Brain microvascular endothelial cell (primary cell): ENCODE results near the gene GLS2.
"Not testable (repeated sequence)": the region's sequence is repeated elsewhere in the genome, so short reads cannot be mapped to it uniquely, and the experiment has no call there.

Source experiments
- DNase-seq: peaks from one replicate; pipeline ENCODE4 v3.0.0-alpha.2; 2020
- H3K27ac ChIP-seq: fragments of 250-450 bp; sonication (Bioruptor Pico); 2 replicates; pipeline ENCODE4 v1.5.1; 2020; ENCODE audit warnings: mild to moderate bottlenecking, moderate library complexity
- H3K27me3 ChIP-seq: fragments of 250-450 bp; sonication (Bioruptor Pico); replicated peaks from 2 replicates; pipeline ENCODE4 v1.5.1; 2020; ENCODE audit warnings: mild to moderate bottlenecking
- H3K36me3 ChIP-seq: fragments of 250-450 bp; sonication (Bioruptor Pico); replicated peaks from 2 replicates; pipeline ENCODE4 v1.5.1; 2020; ENCODE audit warnings: mild to moderate bottlenecking
- H3K4me3 ChIP-seq: 2 replicates; pipeline ENCODE4 v1.5.1; 2011; ENCODE audit warnings: low read depth, mild to moderate bottlenecking, control low read depth, low read length, moderate library complexity
- in situ Hi-C: cut with HindIII; loops from 2 replicates; pipeline ENCODE4 v1.10.0; 2017; ENCODE audit warnings: low sequenced_read_pairs, low pct_ligation_motif_present
- TF ChIP-seq, protein P1 (sequence below): IDR thresholded peaks from 2 replicates; pipeline ENCODE4 v1.5.1; 2011; ENCODE audit warnings: low read depth, mild to moderate bottlenecking, moderate library complexity, low read length, control low read depth, inconsistent platforms; ENCODE audit errors: missing control alignments

GLS2 gene

DNA sequence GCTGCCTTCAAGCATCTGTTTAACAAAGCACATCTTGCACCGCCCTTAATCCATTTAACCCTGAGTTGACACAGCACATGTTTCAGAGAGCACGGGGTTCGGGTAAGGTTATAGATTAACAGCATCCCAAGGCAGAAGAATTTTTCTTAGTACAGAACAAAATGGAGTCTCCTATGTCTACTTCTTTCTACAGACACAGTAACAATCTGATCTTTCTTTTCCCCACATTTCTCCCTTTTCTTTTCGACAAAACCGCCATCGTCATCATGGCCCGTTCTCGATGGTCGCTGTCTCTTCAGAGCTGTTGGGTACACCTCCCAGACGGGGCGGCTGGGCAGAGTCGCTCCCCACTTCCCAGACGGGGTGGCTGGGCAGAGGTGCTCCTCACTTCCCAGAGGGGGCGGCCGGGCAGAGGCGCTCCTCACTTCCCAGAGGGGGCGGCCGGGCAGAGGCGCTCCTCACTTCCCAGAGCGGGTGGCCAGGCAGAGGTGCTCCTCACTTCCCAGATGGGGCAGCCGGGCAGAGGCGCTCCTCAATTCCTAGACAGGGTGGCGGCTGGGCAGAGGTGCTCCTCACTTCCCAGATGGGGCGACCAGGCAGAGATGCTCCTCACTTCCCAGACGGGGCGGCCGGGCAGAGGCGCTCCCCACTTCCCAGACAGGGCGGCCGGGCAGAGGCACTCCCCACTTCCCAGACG, 5.6 kb upstream of the GLS2 start:
- in situ Hi-C loops, H3K27ac ChIP-seq, H3K36me3 ChIP-seq, H3K4me3 ChIP-seq, DNase-seq: not testable (repeated sequence)
- peaks cover 14% of the 10 kb centered on the region for H3K27me3 ChIP-seq

DNA sequence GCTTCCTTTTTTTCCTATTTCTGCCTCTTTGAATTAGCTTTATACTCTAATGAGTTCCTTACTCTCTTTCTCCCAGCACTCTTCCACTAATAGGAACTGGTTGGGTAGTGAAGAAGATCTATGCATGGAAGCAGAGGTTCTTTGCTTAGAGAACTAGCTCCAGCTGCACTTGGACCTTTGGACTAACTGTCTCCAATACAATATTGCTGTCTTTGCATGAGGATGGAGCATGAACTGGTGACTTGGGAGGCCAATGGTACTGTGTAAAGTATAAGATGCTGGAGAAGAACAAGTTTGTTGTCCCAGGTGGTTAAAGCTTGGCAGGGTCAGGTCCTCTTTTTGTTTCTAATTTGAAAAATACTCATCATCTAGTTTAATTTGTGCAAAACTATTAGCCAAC, 2.4 kb upstream of the GLS2 start:
- Histone ChIP-seq H3K36me3 (no peaks in the 10 kb centered on the region), H3K27me3 (peaks cover 23% of the 10 kb centered on the region), H3K27ac (no peak overlapping the region), H3K4me3 (no peak overlapping the region)
- TF ChIP-seq, protein P1, sequence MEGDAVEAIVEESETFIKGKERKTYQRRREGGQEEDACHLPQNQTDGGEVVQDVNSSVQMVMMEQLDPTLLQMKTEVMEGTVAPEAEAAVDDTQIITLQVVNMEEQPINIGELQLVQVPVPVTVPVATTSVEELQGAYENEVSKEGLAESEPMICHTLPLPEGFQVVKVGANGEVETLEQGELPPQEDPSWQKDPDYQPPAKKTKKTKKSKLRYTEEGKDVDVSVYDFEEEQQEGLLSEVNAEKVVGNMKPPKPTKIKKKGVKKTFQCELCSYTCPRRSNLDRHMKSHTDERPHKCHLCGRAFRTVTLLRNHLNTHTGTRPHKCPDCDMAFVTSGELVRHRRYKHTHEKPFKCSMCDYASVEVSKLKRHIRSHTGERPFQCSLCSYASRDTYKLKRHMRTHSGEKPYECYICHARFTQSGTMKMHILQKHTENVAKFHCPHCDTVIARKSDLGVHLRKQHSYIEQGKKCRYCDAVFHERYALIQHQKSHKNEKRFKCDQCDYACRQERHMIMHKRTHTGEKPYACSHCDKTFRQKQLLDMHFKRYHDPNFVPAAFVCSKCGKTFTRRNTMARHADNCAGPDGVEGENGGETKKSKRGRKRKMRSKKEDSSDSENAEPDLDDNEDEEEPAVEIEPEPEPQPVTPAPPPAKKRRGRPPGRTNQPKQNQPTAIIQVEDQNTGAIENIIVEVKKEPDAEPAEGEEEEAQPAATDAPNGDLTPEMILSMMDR = no peak
- no peak for DNase-seq
- in situ Hi-C loops = no loop called here

DNA sequence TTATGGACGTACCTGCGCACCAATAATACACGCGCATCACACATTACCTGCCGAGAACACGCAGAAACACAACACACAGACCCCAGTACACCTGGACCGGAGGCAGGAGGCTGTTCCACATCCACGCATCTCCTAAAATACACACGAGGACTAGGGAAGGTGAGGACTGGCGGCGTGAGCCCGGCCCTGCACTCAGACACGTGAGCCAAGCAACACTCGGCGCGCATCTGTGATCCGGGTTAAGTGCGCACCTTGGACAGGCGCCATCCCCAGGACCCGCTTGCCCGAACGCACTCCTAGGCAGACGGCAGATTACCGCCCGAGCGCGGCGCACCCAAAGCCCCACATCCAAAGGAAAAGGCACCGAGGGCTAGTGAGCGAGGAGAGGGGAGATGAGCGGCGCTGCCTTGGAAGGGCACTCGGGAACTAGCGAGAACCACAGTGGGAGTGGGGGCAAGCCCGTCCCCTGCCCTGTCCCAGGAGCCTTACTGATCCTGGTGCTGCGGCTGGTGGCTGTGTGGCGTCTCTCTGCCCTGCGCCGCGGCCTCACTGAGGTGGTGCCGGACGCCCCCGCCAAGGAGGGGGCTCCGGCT, 417 bp downstream of the GLS2 start:
- TF ChIP-seq, protein P1 = no peak
- in situ Hi-C loops = no loop called here
- H3K27ac ChIP-seq = no peak overlapping the region
- H3K4me3 ChIP-seq = peak overlapping the region; percentile 46
- no peak for DNase-seq
- no peaks in the 10 kb centered on the region for H3K36me3 ChIP-seq
- H3K27me3 ChIP-seq = peaks cover 23% of the 10 kb centered on the region

DNA sequence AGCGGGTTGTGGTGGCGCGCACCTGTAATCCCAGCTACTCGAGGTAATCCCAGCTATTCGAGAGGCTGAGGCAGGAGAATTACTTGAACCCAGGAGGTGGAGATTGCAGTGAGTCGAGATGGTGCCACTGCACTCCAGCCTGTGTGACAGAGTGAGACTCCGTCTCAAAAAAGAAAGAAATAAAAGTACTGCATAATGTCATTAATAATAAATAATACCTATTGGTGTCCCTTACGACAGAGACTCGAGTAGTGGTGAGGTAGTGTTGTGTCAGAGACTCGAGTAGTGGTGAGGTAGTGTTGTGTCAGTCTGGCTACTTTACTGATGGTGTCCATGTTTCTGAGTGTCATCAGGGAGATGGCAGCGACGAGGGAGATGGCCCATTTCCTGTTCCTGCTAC, 1.3 kb downstream of the GLS2 start:
- Histone ChIP-seq H3K27ac (no peak overlapping the region), H3K36me3 (no peaks in the 10 kb centered on the region), H3K27me3 (peaks cover 23% of the 10 kb centered on the region), H3K4me3 (no peak overlapping the region)
- TF ChIP-seq, protein P1 = no peak
- DNase-seq = no peak
- in situ Hi-C loops = no loop called here

DNA sequence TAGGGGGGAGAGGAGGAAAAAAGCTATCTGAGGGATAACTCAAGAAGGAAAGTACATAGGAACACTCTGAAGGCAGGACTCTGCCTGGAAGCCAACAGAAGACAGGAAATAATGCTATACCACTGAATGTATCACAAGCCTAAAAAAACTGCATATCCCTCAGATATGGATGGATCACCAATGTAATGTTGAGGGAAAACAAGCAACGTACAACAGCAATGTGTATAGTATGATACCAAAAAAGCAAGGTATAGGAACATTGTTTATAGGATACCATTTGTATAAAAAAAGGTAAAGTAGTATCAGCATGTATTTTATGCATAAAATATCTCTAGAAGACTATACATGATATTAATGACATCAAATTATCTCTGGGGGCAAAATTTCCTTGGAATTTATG, 3.4 kb downstream of the GLS2 start:
- Histone ChIP-seq H3K4me3 (no peak overlapping the region), H3K36me3 (no peaks in the 10 kb centered on the region), H3K27ac (no peak overlapping the region), H3K27me3 (peaks cover 16% of the 10 kb centered on the region)
- TF ChIP-seq, protein P1 = no peak
- no peak for DNase-seq
- in situ Hi-C loops = no loop called here

DNA sequence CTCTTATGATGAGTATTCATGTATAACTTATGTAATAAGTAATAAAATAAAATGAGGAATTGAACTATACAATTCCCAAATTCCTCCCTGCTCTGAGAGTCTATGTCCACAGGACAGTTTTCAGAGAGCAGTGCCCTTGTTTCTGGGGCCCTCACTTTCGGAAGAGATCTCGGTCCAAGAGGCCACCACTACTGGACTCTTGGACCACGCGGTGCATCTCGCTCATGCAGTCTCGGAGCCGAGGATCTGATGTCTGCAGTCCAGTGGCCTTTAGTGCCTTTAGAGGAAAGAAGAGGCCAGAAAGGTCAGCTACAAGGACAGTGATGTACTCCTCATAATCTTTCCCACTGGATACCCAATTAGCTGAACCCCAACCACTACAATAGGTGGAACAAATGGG, 8.3 kb downstream of the GLS2 start:
- DNase-seq = no peak
- no peaks in the 10 kb centered on the region for H3K36me3 ChIP-seq
- H3K27me3 ChIP-seq = no peaks in the 10 kb centered on the region
- TF ChIP-seq, protein P1 = no peak
- no peak overlapping the region for H3K4me3 ChIP-seq
- H3K27ac ChIP-seq = no peak overlapping the region
- in situ Hi-C loops = no loop called here
